GM18502 (cell line): ENCODE measurements around the gene PPFIA1.
A peak's percentile ranks its signal among the peaks of the same experiment; 100 is the strongest.
"Not testable (repeated sequence)": the region's sequence is repeated elsewhere in the genome, so short reads cannot be mapped to it uniquely, and the experiment has no call there.

Experiments used
- ATAC-seq: cut with Tn5 transposase; IDR thresholded peaks from one replicate; pipeline ENCODE4 v1.9.1; 2021; ENCODE audit warnings: mild to moderate bottlenecking; ENCODE audit not compliant: unreplicated experiment, poor library complexity

The PPFIA1 gene

DNA sequence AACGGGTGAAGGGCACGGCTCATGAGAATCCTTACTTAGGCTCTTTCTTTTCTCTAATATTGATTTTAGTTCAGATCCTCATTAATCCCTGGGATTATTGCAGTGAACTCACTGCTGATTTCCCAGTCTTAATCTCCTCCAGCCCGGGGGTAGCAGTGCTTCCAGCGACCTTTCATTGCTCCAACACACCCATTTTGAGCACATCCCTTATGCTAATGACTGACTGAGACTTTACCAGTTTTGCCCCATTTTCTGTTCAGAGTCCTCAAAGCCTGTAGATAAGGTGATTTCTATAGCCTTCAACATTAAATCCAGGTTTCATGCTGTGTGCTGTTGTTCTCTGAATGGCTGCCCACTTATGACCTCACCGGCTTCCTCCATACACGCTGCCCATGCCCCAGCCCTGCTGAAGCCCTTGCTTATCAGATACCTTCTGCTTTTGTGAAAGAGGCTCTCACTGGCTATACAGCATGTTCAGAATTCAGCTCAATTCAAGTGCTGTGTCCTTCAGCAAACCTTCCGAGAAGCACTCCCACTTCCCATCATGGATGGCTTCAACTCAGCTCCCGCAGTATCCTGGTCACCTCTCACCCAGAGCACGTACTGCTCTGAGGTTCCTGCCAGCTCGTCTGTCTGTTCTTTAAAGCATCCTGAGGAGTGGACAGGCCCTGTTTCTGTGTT, 49.0 kb downstream of the PPFIA1 start:
- ATAC-seq: no peak

DNA sequence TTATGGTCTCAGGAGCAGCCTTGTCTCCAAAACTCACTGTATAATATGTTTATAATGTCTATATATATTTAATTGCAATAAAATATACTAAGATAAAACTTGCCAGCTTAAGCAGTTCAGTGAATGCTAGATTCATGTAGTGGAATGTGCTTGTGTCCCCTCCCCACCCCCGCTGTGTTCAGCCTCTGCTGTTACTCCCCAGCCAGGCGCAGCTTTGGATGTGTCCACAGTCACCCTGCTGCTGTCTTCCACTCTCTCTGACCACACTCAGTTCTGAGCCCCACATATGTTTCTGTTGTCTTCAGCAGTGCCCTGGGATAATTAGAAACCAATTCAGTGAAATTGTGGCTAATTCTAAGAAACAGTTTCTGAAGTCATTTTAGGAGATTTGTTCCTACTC, 52.2 kb downstream of the PPFIA1 start:
- no peak for ATAC-seq

DNA sequence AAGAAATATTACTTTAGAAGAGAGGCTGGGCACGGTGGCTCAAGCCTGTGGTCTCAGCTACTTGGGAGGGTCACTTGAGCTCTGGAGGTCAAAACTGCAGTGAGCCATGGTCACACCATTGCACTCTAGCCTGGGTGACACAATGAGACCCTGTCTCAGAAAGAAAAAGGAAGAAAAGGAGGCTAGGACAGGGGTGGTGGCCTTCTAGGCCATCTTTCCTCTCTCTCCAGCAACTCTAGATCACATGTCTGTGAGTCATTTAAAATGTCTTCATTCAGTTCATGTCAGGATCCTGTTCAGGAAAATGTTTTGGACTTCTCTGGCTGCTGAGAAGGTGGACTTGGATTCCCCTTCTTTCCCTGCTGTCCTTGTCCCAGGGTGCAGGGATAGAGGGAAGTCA, 53.3 kb downstream of the PPFIA1 start:
- ATAC-seq: no peak

DNA sequence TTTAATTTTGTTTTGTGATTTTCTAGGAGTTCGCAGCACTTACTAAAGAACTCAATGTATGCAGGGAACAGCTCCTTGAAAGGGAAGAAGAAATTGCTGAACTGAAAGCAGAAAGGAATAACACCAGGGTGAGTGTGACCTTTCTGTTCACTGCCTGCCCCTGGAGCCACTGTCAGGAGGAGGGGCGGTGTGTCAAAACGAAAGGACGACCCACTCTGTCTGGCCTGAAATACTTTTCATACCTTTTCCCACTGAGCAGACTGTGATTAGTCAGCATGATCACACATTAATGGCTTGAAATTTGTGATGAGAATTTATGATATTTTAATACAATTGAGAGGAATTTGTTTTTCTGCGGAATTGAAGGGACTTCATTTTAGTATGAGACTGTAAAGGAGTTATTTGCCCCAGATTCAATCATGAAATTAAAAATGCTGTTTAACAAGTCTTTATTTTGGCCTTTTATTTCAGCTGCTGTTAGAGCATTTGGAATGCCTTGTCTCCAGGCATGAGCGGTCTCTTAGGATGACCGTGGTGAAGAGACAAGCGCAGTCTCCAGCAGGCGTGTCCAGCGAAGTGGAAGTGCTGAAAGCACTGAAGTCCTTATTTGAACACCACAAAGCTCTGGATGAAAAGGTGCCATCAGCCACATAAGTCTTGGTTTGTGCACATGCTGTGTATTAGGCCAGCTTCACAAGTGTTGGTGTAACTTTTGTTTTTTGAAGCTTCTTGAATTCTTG, 54.1 kb downstream of the PPFIA1 start:
- peak; percentile 66 for ATAC-seq

DNA sequence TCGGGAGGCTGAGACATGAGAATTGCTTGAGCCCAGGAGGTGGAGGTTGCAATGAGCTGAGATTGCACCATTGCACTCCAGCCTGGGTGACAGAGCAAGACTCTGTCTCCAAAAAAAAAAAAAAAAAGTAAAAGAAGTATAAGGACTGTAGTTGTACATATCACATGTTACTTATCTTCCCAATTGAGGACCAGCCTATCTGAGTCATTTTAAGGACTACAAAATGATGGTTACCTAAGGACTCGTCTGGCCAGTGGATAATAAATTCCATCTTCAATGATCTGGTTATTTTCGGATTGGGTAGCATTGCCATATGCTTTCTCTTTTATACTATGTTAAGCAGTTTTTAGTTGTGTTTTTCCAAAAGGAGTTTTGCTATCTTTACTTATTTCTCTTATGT, 55.3 kb downstream of the PPFIA1 start:
- no peak for ATAC-seq

DNA sequence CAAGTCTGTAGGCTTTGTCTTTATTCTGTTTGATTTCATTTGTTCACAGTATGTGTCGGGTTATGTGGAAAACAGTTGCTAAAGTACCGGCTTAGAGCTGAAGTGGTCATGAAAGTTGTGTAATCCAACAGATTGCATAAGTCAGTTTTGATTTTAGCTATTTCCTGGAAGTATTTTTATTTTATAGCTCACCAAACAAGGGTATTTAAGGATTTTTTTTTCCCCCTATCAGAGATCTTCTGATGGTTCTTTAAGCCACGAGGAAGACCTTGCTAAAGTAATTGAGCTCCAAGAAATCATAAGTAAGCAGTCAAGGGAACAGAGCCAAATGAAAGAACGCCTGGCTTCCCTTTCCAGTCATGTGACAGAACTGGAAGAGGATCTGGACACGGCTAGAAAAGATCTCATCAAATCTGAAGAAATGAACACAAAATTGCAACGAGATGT, 55.9 kb downstream of the PPFIA1 start:
- ATAC-seq: no peak

DNA sequence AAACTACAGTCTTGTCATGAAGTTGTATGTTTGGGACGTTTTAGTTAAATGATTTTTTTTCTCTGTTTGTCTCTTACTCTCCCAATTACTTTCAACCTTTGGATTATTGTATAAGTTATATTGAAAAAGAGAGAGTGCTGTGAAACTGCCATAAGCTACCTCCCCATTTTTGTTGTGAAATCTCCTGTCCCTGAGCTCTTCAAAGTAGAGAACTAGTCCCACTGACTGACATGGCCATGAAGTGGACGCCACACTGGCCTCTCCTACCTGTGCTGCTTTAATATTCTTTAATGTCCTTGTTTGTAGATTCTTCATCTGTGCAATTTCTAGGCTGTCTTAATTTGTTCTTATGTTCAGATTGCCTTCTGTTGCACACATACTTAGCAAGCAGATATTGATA, 56.3 kb downstream of the PPFIA1 start:
- ATAC-seq: no peak

DNA sequence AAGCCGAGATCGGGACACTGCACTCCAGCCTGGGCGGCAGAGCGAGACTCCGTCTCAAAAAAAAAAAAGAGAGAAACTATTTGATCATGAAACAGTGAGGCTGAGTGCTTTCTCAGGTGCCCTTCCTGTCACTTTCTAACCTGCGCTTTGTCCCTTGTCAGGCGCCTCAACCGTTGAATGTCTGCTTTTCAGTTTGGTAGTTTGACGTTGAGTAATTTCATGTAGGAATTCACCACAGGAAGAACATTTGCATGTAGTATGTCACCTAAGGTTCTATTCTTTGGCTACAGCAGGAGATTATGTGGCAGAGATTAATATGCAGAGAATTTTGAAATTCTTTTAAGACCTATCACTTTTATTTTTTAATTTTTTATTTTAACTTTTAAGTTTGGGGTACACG, 57.2 kb downstream of the PPFIA1 start:
- no peak for ATAC-seq

DNA sequence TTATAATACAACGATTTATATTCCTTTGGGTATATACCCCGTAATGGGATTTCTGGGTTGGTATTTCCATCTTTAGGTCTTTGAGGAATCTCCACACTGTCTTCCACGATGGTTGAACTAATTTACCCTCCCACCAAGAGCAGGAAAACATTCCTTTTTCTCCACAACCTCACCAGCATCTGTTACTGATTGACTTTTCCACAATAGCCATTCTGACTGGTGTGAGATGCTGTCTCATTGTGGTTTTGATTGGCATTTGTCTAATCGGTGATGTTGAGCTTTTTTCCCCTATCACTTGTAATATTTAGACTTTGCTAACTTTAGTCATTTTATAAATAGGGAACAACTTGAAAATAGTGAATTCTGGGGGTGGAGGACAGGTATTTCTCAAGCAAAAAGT, 58.1 kb downstream of the PPFIA1 start:
- ATAC-seq: no peak

DNA sequence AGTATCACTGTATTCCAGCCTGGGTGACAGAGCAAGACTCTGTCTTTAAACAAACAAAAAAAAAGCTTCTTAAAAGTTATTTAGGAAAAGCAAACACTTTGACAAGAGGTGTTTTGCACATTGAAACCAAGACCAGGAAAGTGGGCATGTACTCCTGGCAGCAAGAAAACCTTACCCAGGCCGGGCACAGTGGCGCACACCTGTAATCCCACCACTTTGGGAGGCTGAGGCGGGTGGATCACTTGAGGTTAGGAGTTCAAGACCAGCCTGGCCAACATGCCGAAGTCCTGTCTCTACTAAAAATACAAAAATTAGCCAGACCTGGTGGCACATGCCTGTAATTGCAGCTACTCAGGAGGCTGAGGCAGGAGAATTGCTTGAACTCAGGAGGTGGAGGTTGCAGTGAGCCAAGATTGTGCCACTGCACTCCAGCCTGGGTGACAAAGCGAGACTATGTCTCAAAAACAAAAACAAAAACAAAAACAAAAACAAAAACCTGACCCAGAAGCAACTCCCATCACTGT, 60.9 kb downstream of the PPFIA1 start:
- ATAC-seq: not testable (repeated sequence)

DNA sequence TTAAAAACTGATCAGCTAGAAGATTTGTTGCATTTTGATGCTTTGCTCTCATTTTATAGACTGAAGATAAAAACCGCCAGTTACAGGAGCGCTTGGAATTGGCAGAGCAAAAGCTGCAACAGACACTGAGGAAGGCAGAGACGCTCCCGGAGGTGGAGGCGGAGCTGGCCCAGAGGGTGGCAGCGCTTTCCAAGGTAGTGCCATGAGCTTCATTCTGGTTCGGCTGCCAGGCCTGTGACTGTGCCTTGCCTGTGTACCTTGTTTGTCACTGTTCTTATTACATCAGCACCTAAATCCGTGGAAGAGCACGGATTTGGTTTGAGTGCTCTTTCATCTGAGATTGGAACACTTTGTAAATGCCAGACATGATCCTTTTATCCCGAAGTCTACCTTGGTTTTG, 61.4 kb downstream of the PPFIA1 start:
- no peak for ATAC-seq

DNA sequence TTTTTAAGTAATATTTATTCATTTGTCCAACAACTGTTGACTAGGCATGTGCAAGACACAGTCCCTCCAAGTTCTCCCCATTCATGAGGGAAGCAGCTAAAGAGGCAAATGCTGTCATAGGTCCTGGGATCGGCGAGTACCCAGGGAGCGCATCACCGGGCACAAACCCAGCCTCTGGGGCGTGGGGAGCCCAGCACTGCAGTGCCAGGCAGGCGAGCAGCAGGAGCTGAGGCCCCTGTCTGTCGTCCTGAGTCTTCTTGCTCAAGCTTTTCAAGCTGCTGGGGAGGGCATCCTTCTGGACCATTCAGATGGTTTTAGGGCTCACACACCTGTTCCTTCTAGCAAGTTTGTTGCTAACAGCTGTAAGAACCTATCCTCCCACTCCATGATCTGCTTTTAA, 62.1 kb downstream of the PPFIA1 start:
- no peak for ATAC-seq

DNA sequence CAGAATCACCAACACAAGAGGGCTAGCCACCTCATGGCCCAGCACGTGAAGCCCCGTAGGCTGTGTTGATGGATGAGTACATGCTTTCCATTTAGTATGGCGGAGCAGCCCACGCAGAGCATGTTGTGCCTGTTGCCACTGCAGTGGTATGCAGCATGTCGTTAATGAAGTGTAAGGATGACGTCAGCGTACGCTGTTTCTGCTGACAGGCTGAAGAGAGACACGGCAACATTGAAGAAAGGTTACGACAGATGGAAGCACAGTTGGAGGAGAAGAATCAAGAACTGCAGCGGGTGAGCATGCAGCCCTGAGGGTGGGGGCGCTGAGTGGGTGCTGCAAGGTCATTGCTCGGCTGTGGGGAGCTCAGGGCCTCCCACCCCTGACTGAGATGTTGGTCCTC, 62.8 kb downstream of the PPFIA1 start:
- ATAC-seq: no peak

DNA sequence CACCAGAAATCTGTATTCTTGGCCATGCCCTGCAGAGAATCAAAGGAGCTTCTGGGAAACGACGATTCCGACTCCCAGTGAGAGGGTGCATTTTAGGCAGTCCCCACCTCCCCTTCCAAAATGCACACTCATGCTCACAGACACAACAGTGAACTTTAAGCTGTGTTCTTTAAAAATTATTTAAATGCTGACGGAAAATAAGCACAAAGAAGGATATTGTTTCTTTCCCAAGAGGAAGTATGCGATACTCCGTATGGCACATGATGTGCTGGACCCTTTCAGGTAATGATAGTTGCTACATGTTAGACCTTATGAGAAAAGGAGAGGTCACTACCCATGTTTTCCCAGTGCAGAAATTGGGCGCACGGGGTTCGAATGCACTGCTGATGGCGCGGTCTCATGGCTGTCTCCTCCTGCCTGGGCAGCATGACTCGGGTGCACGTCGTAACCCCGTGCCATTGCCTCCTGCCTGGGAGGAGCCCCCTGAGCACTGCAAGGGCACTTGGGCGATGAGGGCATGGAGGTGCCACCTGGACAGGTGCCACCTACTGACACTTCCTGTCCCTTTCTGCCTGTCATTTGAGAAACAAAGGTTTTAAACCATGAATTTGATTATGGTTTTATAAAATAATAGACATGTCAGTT, 64.0 kb downstream of the PPFIA1 start:
- no peak for ATAC-seq

DNA sequence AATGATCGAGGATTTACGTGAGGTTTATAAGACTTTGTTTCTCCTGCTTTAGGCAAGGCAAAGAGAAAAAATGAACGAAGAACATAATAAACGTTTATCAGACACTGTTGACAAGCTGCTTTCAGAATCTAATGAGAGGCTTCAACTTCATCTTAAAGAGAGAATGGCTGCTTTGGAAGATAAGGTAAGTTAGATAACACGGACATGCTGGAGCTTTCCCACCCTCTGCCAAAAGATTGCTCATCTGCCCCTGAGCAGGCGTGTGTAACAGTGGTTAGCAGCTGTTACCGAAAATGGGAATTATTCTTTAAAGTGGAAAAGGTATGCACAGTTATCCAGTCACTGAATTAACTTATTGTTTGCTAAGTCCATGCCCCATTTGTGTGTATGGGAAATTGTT, 65.0 kb downstream of the PPFIA1 start:
- no peak for ATAC-seq

DNA sequence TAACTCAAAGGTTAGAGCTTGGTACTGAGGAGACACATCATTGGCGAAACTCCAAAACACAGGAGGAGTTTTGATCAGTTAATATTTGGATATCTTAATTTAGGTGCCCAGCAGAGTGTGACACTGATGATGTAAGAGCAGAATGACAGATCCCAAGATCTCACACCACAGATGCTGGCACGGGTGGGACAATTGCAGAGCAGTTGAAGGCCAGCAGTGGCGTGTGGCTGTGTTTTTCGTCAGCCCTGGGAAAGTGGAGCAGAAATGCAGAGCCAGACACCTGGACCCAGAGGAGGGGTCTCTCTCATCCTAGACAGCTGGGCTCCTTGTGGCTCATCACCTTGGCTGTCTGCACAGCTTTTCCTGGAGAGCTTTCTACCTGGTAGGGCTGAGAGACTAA, 68.1 kb downstream of the PPFIA1 start:
- ATAC-seq: no peak

DNA sequence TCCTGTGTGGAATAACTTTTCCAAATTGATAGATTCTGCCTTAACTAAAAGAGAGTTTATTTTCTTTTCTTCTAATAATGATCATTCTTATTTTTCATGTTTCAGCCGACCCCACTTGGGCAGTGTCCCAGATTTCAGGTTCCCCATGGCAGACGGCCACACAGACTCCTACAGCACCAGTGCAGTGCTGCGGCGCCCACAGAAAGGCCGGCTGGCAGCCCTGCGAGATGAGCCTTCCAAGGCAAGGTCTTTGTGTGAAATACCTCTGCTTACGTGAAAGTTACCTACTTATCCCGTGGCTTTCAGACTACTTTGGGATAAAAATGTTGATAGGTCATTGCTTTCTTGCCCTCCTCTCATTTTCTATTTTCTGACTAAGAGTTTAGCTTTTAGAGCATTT, 68.6 kb downstream of the PPFIA1 start:
- no peak for ATAC-seq

DNA sequence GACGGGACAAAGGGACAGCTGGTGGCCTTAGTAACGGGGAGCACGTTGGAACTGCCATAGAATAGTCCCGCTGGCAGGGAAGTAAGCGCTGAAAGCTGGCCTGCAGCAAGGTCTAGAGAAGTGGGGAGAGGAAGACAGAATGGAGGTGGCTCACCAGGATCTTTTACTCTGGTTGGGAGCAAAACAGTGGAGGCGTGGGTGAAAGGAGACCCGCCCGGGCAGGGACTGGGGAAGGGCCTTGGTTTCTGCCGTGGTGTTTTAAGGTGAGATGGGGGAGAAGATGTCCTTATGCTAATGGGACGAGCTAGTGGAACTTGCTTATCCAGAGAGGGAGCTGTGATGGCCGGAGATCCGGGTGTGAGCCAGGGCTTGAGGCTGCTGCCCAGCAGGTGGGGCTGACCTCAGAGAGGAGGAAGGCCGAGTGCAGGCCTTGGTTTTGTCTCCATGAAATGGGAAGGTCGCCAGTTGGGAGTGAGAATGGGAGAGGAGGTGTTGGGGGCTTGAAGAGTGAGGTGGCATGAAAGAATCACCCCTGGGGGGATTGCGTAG, 71.5 kb downstream of the PPFIA1 start:
- no peak for ATAC-seq

DNA sequence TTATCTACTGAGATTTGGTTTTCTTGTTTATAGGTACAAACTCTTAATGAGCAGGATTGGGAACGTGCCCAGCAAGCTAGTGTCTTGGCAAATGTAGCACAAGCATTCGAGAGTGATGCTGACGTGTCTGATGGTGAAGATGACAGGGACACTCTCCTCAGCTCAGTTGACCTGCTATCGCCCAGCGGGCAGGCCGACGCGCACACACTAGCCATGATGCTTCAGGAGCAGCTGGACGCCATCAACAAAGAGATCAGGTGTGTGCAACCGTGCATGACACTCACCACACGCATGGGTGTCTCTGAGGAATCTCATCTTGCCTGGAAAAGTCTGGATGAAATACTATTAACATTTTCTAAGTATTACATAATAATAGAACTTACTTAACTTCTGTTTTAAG, 73.1 kb downstream of the PPFIA1 start:
- no peak for ATAC-seq

DNA sequence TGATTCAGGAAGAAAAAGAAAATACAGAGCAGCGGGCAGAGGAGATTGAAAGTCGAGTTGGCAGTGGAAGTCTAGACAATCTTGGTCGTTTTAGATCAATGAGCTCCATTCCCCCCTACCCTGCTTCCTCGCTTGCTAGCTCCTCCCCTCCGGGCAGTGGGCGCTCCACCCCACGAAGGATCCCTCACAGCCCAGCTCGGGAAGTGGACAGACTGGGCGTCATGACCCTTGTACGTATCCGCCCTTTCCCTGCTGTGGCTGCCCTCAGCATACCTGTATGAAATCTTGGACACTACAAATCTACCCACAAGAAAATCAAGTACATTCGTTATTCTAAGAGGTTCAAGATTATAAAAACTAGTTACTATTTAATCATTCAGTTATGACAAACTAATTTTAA, 77.7 kb downstream of the PPFIA1 start:
- no peak for ATAC-seq

DNA sequence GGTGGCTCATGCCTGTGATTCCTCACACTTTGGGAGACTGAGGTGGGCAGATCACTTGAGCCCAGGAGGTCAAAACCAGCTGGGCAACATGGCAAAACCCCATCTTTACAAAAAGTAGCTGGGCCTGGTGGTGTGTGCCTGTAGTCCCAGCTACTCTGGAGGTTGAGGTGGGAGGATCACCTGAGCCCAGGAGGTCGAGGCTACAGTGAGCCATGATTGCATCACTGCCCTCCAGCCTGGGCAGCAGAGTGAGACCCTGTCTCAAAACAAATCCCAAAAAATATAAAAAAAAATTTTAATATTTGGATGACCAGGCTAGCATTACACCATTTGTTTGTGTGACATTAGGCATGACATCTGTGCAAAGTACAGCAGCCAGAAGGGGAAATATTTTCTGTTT, 78.1 kb downstream of the PPFIA1 start:
- ATAC-seq: no peak
